ENCODE measurements around the gene LRRC15.

GRCh38 chr3:194374935-194375334 is 5.4 kb upstream of the LRRC15 start:
- TF ChIP-seq CTCF (IDR thresholded peaks at IDR 0.05) (no peak), IRF2 (CRISPR knock-in tag; IDR thresholded peaks at IDR 0.05; ENCODE audit: borderline replicate concordance, low read depth) (no peak)

Data from WTC11 (cell line).